Lower lobe of right lung (tissue), 2 donors: ENCODE measurements around the gene CCDC170. TPM values are rescaled to one million over a fixed set of nuclear protein-coding genes. Genes with fewer than 3 reads are reported as not detected.
"Not testable (repeated sequence)": the region's sequence is repeated elsewhere in the genome, so short reads cannot be mapped to it uniquely, and the experiment has no call there.

Experiments used
- ATAC-seq, 2 donors: fragments of 200-7000 bp; cut with Tn5 transposase; one replicate each; pipeline ENCODE4 v1.9.1; 2020 to 2022; ENCODE audit warnings: mild to moderate bottlenecking in 2 of 2, moderate library complexity in 2 of 2
- DNase-seq: peaks from one replicate; pipeline ENCODE4 v3.0.0-alpha.2; 2020
- H3K27ac ChIP-seq: fragments of 200-600 bp; one replicate; pipeline ENCODE4 v1.8.0; 2022
- H3K27me3 ChIP-seq: fragments of 200-600 bp; one replicate; pipeline ENCODE4 v1.8.0; 2022; ENCODE audit warnings: low read depth
- H3K36me3 ChIP-seq: fragments of 200-600 bp; one replicate; pipeline ENCODE4 v1.8.0; 2022; ENCODE audit warnings: mild to moderate bottlenecking
- H3K4me1 ChIP-seq: fragments of 200-600 bp; one replicate; pipeline ENCODE4 v1.8.0; 2022
- H3K4me3 ChIP-seq: fragments of 200-600 bp; one replicate; pipeline ENCODE4 v1.8.0; 2022; ENCODE audit warnings: mild to moderate bottlenecking
- H3K9me3 ChIP-seq: fragments of 200-600 bp; one replicate; pipeline ENCODE4 v1.8.0; 2022
- CTCF ChIP-seq: fragments of 200-600 bp; IDR thresholded peaks from one replicate; pipeline ENCODE4 v1.8.0; 2022; ENCODE audit warnings: antibody characterized with exemption, mild to moderate bottlenecking
- intact Hi-C: fragments of 100-400 bp; cut with DNase I; formaldehyde crosslinking; loops from one replicate; pipeline ENCODE4 v1.11.0; 2022
- total RNA-seq: library from RNA; stranded (reverse); fragmentation: NEBNext Ultra II Directional; extraction: Animal tissue kit (Norgen Biotek cat#: 25700); gene quantifications from one replicate; pipeline ENCODE4 v1.2.1, GENCODE V29; 2021
- donor health status: DM: no; HTN: yes; CAD: no; lungs with severe emphysema.

Gene CCDC170
- total RNA-seq, 1 donor from 2014 or later: 5.4 TPM

DNA sequence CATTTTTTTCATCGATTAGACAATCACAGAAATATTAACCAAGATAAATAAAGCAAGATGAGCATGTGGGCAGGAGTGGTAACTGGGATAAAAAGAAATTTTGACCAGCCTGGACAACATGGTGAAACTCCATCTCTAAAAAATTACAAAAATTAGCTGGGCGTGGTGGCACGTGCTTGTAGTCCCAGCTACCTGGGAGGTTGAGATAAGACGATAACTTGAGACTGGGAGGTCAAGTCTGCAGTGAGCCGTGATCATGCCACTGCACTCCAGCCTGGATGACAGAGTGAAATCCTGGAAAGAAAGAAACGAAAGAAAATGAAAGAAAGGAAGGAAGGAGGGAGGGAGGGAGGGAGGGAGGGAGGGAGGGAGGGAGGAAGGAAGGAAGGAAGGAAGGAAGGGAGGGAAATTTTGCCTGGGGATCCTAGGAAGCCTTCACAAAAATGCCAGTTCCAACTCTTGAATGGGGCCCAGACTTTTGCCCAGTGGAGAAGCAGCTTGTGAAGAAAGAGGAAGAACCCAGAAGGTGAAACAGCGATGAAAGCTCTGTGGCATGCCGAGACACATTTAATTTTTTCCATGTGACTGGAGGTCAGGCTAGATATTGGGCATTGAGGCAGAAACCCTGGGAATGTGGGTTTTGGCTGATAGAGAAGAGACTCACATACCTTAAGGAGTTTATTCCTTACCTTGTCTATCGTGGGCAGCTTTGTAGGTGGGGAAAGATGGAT lies 20.3 kb downstream of the CCDC170 start:
- Histone ChIP-seq H3K36me3 (no peaks in the 10 kb centered on the region), H3K9me3 (no peaks in the 10 kb centered on the region), H3K4me1 (no peaks in the 10 kb centered on the region), H3K27me3 (no peaks in the 10 kb centered on the region), H3K27ac (no peak overlapping the region), H3K4me3 (no peak overlapping the region)
- ATAC-seq (no peak), DNase-seq (no peak)
- TF ChIP-seq CTCF: no peak
- intact Hi-C loops: no loop called here

- H3K4me1 ChIP-seq, H3K9me3 ChIP-seq, ATAC-seq, H3K27ac ChIP-seq, DNase-seq, intact Hi-C loops, H3K27me3 ChIP-seq, H3K4me3 ChIP-seq, H3K36me3 ChIP-seq: not testable (repeated sequence)
Measured at GRCh38 chr6:151518992-151519391, 25.2 kb downstream of the CCDC170 start.

DNA sequence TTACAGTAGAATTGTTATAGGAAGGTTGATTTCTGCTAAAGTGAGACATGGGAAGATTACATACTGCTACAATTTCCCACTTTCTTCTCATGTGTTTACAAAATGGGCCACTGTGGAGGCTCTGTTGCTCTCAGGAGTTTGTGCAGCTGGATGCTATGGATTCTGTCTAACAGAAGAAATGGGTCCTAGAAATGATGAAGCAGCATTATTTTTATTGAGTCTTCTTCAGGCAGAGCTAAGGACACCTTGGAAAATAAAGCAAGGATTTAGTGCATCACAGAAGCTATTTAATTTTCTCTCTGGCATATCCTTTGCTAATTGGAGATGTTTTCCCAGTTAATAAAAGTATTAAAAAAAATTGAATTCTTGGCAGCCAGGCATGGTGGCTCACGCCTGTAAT lies 29.2 kb downstream of the CCDC170 start:
- no peaks in the 10 kb centered on the region for H3K4me1 ChIP-seq
- no peak overlapping the region for H3K4me3 ChIP-seq
- TF ChIP-seq CTCF: no peak
- H3K36me3 ChIP-seq: no peaks in the 10 kb centered on the region
- DNase-seq: no peak
- no peak for ATAC-seq
- no peak overlapping the region for H3K27ac ChIP-seq
- no peaks in the 10 kb centered on the region for H3K9me3 ChIP-seq
- no peaks in the 10 kb centered on the region for H3K27me3 ChIP-seq
- intact Hi-C loops: no loop called here

GRCh38 chr6:151524059-151524458 lies 30.2 kb downstream of the CCDC170 start:
- H3K4me1 ChIP-seq: no peaks in the 10 kb centered on the region
- ATAC-seq: no peak

GRCh38 chr6:151534576-151534975 lies 40.8 kb downstream of the CCDC170 start:
- no peak for TF ChIP-seq CTCF
- ATAC-seq (no peak), DNase-seq (no peak)
- H3K4me3 ChIP-seq: no peak overlapping the region
- peaks cover under 1% of the 10 kb centered on the region for H3K9me3 ChIP-seq
- intact Hi-C loops: no loop called here
- H3K27ac ChIP-seq: no peak overlapping the region
- no peaks in the 10 kb centered on the region for H3K36me3 ChIP-seq
- no peaks in the 10 kb centered on the region for H3K27me3 ChIP-seq
- H3K4me1 ChIP-seq: no peaks in the 10 kb centered on the region

More at GRCh38 chr6:151524059-151524458, 30.2 kb downstream of the CCDC170 start:
- no peak for DNase-seq
- H3K27me3 ChIP-seq: no peaks in the 10 kb centered on the region
- no peaks in the 10 kb centered on the region for H3K36me3 ChIP-seq
- H3K9me3 ChIP-seq: no peaks in the 10 kb centered on the region
- TF ChIP-seq CTCF: no peak
- intact Hi-C loops: no loop called here
- H3K4me3 ChIP-seq: no peak overlapping the region
- H3K27ac ChIP-seq: no peak overlapping the region

DNA sequence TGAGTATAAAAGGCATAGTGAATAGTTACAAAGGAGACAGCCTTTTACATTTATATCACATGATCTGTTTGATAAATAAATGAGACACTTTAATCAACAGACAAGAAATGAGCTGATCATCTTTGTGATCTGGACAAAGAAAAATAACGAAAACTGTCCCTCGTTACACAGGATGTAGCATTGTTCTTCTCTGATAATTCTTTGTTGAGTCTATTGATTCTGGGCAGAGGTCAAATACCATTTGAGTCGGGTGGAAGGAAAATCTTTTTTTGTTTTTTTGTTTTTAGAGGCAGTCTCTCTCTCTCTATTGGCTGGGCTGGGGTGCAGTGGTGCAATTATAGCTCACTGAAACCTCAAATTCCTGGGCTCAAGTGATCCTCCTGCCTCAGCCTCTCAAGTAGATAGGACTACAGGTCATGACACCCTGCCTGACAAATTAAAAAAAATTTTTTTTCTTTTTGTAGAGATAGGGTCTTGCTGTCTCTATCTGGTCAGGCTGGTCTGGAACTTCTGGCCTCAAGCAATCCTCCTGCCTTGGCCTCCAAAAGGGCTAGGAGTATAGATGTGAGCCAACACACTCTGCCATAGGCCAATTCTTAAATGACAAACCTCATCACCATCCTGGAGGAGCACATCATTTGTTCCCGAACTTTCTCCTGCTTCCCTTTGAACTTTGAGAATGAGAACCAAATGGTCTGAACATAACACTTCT lies 41.8 kb downstream of the CCDC170 start:
- intact Hi-C loops: no loop called here
- no peak overlapping the region for H3K27ac ChIP-seq

More for the DNA sequence above, 41.8 kb downstream of the CCDC170 start:
- DNase-seq (no peak), ATAC-seq (no peak)
- Histone ChIP-seq H3K27me3 (no peaks in the 10 kb centered on the region), H3K36me3 (no peaks in the 10 kb centered on the region), H3K4me1 (no peaks in the 10 kb centered on the region), H3K4me3 (no peak overlapping the region), H3K9me3 (peaks cover 5% of the 10 kb centered on the region)
- no peak for TF ChIP-seq CTCF
